ENCODE data around the gene APOL4.
"Not testable (repeated sequence)": the region's sequence is repeated elsewhere in the genome, so short reads cannot be mapped to it uniquely, and the experiment has no call there.

The APOL4 gene

GRCh38 chr22:36182056-36182455, 19.6 kb downstream of the APOL4 start:
- DNase-seq = no peak

GRCh38 chr22:36180928-36181327, 20.7 kb downstream of the APOL4 start:
- DNase-seq = no peak

- peak; percentile 53 for DNase-seq
These were observed 21.4 kb downstream of the APOL4 start for GRCh38 chr22:36180038-36180880.

- DNase-seq = no peak
These were observed 24.4 kb downstream of the APOL4 start for GRCh38 chr22:36177160-36177559.

- DNase-seq = no peak
These were observed 25.7 kb downstream of the APOL4 start for GRCh38 chr22:36175892-36176291.

- DNase-seq = no peak
These were observed 29.7 kb downstream of the APOL4 start for GRCh38 chr22:36171941-36172340.

GRCh38 chr22:36166518-36167220, 34.9 kb downstream of the APOL4 start:
- DNase-seq = no peak

GRCh38 chr22:36166086-36166485, 35.5 kb downstream of the APOL4 start:
- no peak for DNase-seq

- no peak for DNase-seq
These were observed 36.5 kb downstream of the APOL4 start for GRCh38 chr22:36165141-36165540.

- DNase-seq = no peak
These were observed 37.0 kb downstream of the APOL4 start for GRCh38 chr22:36164621-36165020.

GRCh38 chr22:36163497-36163896, 38.1 kb downstream of the APOL4 start:
- no peak for DNase-seq

- no peak for DNase-seq
These were observed 39.2 kb downstream of the APOL4 start for GRCh38 chr22:36162127-36163034.

GRCh38 chr22:36161793-36162126, 39.8 kb downstream of the APOL4 start:
- DNase-seq = not testable (repeated sequence)

GRCh38 chr22:36160499-36160942, 41.1 kb downstream of the APOL4 start, which contains the start of gene APOL3:
APOL3 (minus strand) TSS chr22:36160755; CDS start chr22:36149055, 11,700 bp downstream.
- DNase-seq = no peak

- DNase-seq = peak; percentile 72
These were observed 44.8 kb downstream of the APOL4 start for GRCh38 chr22:36156515-36157419.

- DNase-seq = no peak
These were observed 45.5 kb downstream of the APOL4 start for GRCh38 chr22:36156119-36156514.

GRCh38 chr22:36155702-36156101, 45.9 kb downstream of the APOL4 start:
- no peak for DNase-seq

- no peak for DNase-seq
These were observed 47.1 kb downstream of the APOL4 start for GRCh38 chr22:36154423-36154945.

- DNase-seq = no peak
These were observed 47.8 kb downstream of the APOL4 start for GRCh38 chr22:36153501-36154422.

GRCh38 chr22:36152821-36153220, 48.8 kb downstream of the APOL4 start:
- DNase-seq = not testable (repeated sequence)

GRCh38 chr22:36152088-36152487, 49.5 kb downstream of the APOL4 start:
- no peak for DNase-seq

Data from HCEC 1CT (cell line).